DMS153 (cell line): Measurements from ENCODE around the gene SLTM.
"Not testable (repeated sequence)": the region's sequence is repeated elsewhere in the genome, so short reads cannot be mapped to it uniquely, and the experiment has no call there.

Experiments used
- DNase-seq: peaks from one replicate; lab custom pipeline; 2025; lab: John Stamatoyannopoulos, UW

SLTM gene

GRCh38 chr15:58875343-58875742 lies 58.1 kb downstream of the SLTM start:
- no peak for DNase-seq

DNA sequence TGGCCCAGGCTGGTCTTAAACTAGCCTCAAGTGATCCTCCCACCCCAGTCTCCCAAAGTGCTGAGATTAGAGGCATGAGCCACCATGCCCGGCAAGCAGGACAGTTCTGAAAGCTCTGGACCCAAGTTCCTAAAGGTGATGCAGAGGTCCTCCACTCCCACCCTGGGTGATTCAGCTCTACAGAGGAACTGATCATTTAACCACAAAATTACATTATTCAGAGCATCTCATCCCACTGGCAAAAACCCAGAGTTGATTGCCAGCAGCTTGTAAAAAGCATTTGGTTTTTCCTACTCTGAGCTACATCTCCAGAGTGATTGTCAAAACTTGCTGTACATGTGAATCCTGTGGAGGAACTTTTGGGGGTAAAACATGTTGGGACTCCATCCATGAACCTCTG lies 60.2 kb downstream of the SLTM start:
- no peak for DNase-seq

DNA sequence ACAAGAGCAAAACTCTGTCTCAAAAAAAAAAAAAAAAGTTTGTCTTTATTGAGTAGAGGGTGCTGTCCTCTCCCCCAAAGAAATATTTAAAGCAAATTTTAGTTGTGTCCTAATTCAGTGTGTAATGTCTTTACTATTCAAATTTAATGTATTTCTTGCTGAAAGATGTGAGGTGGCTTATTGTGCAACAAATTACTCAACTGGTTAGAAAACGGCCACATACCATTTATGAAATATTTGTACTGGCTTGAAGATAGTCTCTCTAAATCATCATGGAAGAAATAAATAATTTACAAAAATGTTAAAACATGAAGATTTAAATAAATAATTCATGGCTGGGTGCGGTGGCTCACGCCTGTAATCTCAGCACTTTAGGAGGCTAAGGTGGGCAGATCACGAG lies 63.0 kb downstream of the SLTM start:
- DNase-seq = no peak

- no peak for DNase-seq
Measured at GRCh38 chr15:58867926-58868325, 65.6 kb downstream of the SLTM start.

DNA sequence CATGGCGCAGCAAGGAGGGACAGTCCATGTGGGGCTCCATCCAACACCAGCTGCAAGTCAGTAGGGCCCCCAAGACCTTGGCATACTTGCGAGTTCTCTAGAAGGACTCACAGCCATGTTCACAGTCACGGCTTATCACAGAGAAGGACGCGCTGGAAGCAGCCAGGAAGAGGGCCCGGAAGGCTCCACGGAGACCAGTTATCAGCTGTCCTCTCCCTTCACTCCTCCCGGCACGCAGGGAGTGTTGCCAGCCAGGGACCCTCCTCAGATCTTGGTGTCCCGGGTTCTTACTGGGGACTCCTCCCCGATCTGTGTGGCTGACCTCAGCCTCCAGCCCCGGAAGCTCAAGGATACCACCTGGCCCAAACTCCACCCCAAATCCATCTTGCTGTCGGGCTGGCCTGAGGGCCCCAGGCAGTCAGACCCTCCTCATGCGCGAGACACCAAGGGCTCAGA lies 68.0 kb downstream of the SLTM start:
- no peak for DNase-seq

DNA sequence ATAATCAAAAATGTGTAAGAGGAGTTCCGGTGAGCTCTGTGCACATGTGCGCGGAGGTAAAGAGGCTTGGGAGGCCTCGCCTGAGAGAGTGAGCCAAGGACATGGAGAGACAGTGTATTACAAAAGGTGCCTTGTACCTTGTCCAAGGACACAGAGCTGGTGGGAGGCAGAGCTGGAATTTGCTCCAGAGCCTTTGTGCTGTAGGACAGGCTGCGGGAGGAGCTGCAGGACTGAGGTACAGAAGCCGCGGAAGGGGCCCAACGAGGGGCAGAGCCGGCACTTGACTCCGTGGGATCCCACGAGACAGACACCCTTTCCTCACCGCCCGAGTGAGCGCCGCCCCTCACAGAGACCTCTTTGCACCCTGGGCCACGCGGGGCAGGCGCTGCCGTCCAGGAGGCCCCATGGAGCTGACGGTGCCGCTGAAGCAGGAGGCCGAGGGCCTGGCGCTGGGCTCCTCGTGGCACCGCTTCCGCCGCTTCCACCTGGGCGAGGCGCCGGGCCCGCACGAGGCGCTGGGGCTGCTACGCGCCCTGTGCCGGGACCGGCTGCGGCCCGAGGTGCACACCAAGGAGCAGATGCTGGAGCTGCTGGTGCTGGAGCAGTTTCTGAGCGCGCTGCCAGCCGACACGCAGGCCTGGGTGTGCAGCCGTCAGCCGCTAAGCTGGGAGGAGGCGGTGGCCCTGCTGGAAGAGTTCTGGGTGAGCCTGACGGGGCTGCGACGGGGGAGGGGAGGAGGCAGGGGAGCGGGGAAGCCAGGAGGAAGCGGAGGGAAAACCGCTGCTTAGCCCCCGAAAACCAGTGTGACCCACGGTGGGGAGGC lies 68.7 kb downstream of the SLTM start:
- peak; percentile 49 for DNase-seq

GRCh38 chr15:58862326-58862725 lies 71.2 kb downstream of the SLTM start:
- no peak for DNase-seq

DNA sequence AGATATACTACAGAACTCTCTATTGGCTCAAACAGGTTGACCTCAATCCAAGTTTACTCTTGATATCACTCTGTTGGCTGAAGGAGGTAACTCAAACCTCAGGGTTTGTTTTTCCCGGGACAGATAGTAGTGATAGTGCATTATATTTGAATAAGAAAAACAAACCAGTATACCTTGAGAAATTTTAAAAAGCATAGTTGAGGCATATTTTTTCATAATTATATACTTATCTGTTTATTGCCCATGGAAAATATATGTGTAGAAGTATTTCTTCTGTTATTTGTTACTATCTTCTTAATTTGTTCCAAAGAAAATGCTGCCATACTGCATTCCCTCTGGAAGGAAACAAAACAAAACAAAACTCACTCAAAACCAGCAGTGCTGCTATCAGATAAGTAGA lies 76.9 kb downstream of the SLTM start:
- not testable (repeated sequence) for DNase-seq

DNA sequence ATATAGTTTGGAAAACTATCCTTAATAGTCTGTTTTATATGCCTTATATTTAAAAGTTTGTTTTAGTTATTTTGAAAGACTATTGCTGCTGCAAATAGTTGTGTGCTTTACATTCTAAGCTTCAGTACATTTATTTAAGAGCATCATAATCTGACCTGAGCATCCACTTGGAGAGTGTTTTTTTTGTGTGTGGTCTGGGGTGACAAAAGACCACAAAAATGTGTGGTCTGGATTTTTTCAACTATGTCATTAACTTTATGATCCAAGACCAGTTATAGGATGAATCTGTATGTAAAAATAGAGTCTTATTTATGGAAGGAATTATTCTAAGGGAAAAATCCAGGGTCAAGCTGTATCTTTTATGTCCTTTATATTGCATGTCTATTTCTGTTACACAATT lies 77.4 kb downstream of the SLTM start:
- no peak for DNase-seq

DNA sequence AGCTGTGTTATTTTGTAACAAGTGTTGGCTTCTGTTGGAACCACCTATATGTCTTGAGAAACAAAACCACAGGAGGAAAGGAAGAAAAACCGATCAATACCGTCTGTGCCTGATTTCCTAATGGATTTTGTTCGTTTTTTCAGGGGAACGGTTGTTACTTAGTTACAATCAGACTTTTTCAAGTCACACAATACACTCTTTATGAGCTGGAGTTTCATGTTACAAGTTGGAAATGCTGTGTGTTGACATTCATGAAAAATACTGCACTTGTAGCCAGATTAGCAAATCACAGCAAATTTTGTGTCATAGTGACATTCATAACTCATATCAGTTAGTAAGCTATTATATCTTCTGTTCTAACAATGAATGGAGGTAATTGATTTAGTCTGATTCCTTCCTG lies 78.9 kb downstream of the SLTM start:
- no peak for DNase-seq

DNA sequence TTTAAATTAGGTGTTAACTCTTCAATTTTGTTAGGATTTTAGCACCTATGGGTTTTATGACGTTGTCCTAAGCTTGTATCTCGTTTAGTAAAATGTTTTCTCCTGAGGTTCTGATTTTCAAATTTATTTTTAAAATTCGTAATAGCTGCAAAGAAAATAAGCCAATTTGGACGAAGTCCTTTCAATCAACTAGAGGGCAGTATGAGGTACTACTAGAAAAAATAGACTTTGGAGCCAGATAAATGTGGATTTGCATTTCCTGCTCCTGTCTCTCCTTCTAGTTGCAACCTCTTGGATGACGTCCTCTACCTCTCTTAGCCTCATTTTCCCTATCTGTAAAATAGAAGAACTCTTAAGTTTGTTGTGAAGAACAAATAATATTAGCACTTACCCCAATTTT lies 81.1 kb downstream of the SLTM start:
- DNase-seq = no peak

DNA sequence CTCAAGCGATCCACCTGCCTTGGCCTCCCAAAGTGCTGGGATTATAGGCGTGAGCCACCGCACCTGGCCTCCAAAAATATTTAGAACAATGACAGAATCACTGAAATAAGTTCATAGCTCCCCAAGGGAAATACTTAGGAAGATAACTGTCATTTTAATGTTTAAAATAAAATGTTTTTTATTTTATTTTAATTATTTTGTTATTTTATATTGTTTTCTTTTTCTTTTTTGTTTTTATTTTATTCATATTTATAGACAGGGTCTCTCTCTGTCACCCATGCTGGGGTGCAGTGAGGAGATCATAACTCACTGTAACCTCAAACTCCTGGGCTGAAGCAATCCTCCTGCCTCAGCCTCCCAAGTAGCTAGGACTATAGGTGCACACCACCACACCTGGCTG lies 82.3 kb downstream of the SLTM start:
- not testable (repeated sequence) for DNase-seq

GRCh38 chr15:58842713-58843396 lies 90.6 kb downstream of the SLTM start:
- DNase-seq = no peak

GRCh38 chr15:58840048-58840447 lies 93.4 kb downstream of the SLTM start:
- DNase-seq = no peak

GRCh38 chr15:58839485-58839884 lies 94.0 kb downstream of the SLTM start:
- no peak for DNase-seq

DNA sequence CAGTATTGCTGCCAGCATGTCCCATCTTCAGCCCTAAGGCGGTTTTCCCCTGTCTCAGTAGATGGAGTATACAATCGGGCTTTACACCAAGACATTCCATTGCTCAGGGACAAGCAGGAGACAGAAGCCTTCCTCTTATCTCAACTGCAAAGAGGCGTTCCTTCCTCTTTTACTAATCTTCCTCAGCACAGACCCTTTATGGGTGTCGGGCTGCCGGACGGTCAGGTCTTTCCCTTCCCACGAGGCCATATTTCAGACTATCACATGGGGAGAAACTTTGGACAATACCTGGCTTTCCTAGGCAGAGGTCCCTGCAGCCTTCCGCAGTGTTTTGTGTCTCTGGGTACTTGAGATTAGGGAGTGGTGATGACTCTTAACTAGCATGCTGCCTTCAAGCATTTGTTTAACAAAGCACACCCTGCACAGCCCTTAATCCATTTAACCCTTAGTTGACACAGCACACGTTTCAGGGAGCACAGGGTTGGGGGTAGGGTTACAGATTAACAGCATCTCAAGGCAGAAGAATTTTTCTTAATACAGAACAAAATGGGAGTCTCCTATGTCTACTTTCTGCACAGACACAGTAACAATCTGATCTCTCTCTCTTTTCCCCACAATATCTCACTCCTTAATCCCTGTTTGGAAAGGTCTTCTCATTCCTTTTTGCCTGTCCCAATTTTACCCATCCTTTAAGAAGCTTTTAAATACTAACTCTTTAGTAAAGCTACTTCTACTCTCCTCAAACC lies 99.6 kb downstream of the SLTM start:
- DNase-seq = not testable (repeated sequence)

DNA sequence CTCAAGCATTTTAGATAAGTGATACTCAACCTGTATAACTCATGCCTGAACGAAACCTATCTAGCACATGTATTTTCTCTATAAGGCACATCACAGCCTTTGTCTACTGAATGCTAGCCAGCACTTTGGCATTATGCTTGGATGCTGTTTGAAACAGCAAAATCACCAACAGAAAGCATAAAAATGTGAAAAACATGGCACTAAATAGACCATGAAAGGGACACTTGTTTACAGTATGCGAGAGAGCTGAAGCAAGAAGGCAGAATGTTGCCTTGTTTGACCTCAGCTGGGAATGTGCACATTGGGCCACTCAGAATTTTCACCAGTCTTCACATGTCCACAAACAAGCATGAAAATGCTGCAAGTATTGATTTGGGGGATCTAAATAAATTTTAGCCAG lies 102.9 kb downstream of the SLTM start:
- no peak for DNase-seq
